ENCODE measurements around the gene ADAMTS16. TPM values are rescaled to one million over a fixed set of nuclear protein-coding genes. Genes with fewer than 3 reads are reported as not detected.

Gene ADAMTS16
- total and polyA plus RNA-seq, 2 experiments from 2014 or later = 2.8 to 15.4 TPM

- TF ChIP-seq ZNF462 (CRISPR knock-in tag; IDR thresholded peaks at IDR 0.05) = no peak
- TF ChIP-seq EZH2phosphoT487 (IDR thresholded peaks at IDR 0.05; ENCODE audit: unreplicated experiment) = no peak
- no peak for TF ChIP-seq CREB1 (CRISPR knock-in tag; IDR thresholded peaks at IDR 0.05; ENCODE audit: low read depth)
- no peak for TF ChIP-seq CTCF (conservative IDR thresholded peaks at IDR 0.05; ENCODE audit: low read depth in 2 of 2)
- TF ChIP-seq EZH2 (IDR thresholded peaks at IDR 0.05; ENCODE audit: low read depth, unreplicated experiment) = no peak
- TF ChIP-seq NANOG (IDR thresholded peaks at IDR 0.05; ENCODE audit: borderline replicate concordance) = no peak
- TF ChIP-seq POLR2AphosphoS5 (IDR thresholded peaks at IDR 0.05; ENCODE audit: low read depth) = no peak
Observed at GRCh38 chr5:5297432-5298067, 157.4 kb downstream of the ADAMTS16 start (continued).
